GM19240 (cell line): Measurements from ENCODE around the gene GRAMD1B.
"Not testable (repeated sequence)": the region's sequence is repeated elsewhere in the genome, so short reads cannot be mapped to it uniquely, and the experiment has no call there.

Experiments
- DNase-seq: peaks from one replicate; pipeline ENCODE4 v3.0.0; 2011; ENCODE audit warnings: low spot score; ENCODE audit not compliant: insufficient read length

GRAMD1B gene

DNA sequence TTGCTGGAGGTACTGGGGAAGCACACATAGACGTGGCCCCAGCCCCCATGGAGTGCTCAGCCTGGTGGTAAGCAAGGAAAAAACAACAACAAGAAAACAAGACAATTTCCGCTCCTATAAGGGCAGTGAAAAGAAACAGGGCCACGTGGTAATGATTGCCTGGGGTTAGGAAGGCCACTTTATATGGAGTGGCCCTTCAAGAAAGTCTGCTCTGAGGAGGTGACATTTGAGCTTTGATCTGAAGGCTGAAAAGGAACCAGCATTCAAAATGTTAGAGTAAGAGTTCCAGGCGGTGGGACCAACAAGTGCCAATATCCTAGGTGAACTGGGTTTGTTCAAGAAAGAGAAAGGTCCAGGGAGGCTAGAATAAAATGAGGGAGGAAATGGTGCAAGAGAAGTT lies 136.8 kb downstream of the GRAMD1B start:
- DNase-seq, result no peak

- no peak for DNase-seq
Observed at GRCh38 chr11:123567466-123567865, 137.4 kb downstream of the GRAMD1B start.

DNA sequence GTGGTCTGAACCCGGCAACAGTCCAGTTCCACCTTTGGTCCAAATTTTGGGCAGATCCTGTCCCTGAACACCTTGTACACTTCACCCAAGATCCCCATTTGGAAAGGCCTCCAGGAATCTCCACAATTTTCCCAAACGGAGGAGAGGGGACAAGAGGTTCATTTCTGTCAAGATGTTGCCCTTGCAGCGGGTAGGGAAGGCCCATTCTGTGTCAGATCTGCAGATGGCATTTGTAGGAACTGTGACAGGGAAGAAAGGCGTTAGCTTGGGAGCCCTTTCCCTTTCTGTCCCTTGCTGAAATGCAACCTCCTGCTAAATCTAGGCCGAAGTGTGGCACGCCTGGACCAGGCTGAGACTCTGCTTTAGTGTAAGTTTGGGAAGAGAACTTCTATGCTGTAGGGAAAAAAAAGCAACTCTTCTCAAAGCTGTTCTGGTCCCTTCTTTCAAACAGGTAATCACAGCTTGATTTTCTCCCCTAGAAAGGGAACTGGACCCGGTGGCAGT lies 138.3 kb downstream of the GRAMD1B start:
- DNase-seq, result no peak

GRCh38 chr11:123569393-123569792 lies 139.3 kb downstream of the GRAMD1B start:
- no peak for DNase-seq

GRCh38 chr11:123570939-123571580 lies 141.0 kb downstream of the GRAMD1B start:
- DNase-seq, result no peak

DNA sequence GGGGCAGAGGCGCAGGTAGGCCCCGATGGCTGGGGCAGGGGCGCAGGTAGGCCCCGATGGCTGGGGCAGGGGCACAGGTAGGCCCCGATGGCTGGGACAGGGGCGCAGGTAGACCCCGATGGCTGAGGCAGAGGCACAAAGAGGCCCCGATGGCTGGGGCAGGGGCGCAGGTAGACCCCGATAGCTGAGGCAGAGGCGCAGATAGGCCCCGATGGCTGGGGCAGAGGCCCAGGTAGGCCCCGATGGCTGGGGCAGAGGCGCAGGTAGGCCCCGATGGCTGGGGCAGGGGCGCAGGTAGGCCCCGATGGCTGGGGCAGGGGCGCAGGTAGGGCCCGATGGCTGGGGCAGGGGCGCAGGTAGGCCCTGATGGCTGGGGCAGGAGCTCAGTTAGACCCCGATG lies 142.7 kb downstream of the GRAMD1B start:
- not testable (repeated sequence) for DNase-seq

DNA sequence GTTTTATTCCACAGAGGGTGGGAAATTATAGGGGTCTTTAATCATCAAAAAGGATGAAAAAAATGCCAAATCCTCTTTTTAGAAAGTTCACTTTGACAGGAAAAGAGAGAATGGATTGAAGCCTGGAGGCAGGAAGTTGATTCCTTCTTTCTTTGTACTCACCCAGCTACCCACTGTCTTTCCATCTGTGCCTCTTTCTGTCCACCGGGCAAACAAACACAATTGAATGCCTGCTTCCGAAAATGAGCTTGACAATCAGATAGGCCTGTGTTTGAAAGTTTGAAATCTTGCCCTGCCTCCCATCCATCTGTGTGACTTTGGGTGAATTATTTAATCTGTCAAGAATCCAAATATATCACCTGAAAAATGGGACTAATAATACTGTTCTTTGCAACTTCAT lies 143.2 kb downstream of the GRAMD1B start:
- no peak for DNase-seq

DNA sequence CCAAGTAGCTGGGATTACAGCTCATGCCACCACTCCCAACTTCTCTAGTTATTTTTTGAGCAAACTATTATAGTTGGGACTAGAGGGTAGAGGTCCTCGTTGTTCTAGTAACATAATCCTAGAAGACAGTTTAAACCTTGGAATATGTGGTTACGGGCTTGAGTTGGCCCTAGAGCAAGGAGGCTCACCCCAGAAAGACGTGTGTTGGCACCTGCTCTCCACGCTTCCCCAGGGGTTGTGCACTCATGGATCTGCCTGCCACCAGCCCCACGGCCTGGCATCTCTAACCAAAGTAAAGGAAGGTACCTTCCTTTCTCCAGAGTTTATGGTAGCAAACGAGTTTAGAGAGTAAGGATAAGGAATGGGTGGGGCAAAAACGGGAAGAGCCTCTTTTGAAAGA lies 145.4 kb downstream of the GRAMD1B start:
- no peak for DNase-seq

DNA sequence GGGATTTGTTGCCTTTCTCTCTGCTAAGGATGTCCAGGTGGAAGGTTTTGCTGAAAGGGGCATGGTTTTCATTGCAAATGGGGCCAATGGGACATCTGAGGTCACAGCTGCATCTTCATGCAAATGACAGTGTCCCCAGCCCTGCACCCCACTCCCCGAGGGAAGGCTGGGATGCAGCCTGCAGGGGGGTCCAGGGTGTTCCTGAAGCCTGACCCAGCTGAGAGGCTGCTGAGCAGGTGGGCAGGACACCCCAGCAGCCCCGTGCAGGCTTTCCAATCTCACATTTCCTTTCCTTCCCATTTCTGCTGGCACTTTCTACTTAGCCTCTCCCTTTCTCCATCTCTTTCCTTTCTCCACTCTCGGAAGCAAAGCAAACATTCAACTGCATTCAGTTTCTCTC lies 146.0 kb downstream of the GRAMD1B start:
- DNase-seq, result no peak

GRCh38 chr11:123576501-123576900 lies 146.4 kb downstream of the GRAMD1B start:
- no peak for DNase-seq

- DNase-seq, result peak; percentile 76
Observed at GRCh38 chr11:123577081-123577598, 147.1 kb downstream of the GRAMD1B start.

DNA sequence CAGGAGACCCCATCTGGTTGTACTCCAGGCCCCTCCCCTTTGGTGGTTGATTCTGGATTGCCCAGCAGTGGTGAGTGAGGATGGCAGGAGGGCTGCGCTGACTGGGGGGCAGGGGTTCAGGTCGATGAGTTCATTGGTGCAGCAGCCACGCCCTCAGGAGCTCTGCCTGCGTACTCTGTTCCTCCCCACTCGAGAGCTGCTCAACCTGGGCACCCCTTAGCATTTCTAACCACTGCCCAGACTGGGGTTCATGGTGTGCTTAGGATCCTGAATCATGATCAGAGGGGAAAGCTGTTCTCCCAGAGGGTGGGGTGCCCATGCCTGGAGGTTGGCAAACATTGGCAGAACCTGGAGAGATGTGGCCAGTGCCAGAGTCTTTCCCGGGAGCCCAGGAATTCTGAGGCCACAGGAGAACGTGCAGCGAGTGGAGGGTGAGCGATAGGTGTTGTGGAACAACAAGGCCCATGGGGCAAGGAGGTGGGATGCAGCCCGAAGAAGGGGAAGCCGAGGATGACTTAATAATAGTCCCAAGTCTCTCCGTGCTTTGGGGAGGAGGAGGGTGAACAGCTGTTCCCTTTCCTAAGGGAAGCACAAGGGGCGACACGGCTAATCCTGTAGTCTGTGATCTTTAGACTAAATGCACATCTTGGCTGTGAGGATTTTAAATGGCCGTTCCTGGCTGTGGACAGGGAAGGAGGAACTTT lies 148.9 kb downstream of the GRAMD1B start:
- no peak for DNase-seq

- DNase-seq, result no peak
Observed at GRCh38 chr11:123579482-123579812, 149.4 kb downstream of the GRAMD1B start.

DNA sequence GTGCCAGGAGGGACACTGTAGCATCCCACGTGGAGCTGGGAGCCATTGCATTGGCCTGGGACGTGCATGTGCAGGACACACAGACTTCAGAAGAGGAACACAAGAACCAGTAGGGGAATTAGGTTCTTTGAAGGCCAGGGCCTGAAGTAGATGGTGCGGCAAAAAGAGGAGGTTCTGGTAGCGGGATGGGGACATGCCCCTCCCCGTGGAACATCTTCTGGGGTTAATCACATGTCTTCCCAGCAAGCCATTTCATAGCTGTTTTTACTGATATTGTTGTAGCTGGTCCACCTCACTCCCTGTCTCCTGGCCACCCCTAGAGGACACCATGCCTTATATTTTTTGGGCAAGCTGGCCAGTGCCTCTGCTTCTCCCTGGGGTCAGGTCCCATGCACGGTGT lies 150.1 kb downstream of the GRAMD1B start:
- no peak for DNase-seq

GRCh38 chr11:123580557-123581275 lies 150.6 kb downstream of the GRAMD1B start:
- DNase-seq, result peak; percentile 86

GRCh38 chr11:123581651-123582399 lies 151.8 kb downstream of the GRAMD1B start:
- no peak for DNase-seq

DNA sequence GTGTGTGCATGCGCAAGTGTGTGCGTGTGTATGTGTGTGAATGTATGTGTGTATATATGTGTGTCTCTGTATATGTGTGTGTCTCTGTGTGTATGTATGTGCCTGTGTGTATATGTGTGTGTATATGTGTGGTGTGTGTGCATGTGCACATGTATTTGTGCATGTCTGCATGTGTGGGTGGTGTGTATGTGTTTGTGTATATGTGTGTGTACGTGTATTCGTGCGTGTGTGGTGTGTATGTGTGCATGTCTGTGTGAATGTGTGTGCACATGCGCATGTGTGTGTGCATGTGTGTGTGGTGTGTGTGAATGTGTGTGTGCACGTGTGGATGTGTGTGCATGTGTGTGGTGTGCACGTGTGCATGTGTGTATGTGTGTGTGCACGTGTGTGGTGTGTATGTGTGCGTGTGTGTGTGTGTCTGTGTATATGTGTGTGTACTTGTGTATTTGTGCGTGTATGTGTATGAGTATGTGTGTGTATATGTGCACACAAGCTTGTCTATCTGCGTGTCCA lies 153.0 kb downstream of the GRAMD1B start:
- no peak for DNase-seq

DNA sequence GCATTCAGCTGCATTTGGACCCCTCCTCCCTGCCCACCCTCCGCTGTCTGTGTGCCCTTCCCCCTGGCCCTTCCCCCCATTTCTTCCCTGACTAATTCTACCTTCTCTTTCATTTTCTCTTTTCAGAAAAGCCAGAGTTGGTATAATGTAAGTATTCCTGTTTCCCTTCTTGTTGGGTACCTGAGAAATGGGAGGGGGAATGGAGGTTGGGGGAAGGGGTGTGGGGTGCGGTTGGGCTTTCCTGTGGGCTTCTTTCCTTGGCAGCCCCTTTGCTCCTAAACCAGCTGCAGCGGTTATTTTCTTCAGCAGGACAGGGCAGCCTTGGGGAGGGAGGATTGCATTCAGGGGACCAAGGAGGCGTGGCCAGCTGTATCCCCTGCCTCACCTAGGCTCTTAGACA lies 154.1 kb downstream of the GRAMD1B start:
- DNase-seq, result no peak

DNA sequence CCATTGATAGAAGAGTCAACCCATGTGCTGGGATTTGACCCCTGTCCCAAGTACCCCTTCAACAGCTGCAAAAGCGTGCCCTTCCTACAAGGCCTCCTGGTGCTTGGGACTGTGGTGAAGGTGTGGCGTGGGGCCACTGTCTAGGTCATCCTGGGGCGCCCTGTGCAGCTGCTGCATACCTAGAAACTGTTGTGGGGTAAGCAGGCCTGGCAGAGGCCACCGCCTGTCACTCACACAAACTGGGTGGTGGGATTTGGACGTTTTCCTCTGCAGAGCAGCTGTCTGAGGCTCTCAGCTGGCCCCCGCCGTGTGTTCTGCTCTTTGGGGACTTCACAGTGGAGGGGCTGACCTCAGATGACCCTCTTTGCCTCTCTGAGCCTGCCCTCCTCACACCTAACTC lies 154.7 kb downstream of the GRAMD1B start:
- no peak for DNase-seq

DNA sequence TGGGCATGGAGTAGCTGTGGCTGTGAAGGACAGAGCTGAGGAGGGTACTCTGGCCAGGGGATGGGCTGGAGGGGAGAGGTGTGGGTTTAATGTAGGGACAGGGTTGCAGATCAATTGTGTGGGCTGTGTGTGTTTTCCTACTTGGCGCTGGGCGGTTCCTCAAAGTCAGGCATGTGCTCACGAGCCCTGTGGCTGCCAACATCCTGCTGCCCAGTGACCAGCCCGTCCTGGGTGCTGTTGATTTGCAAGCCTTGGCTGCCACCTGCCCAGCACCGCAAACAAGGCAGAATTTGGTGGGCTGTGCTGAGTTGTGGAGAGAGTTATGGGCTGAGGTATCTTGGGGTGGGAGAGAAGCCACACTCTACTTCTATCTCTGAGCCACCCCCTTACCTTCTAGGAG lies 155.1 kb downstream of the GRAMD1B start:
- DNase-seq, result no peak

DNA sequence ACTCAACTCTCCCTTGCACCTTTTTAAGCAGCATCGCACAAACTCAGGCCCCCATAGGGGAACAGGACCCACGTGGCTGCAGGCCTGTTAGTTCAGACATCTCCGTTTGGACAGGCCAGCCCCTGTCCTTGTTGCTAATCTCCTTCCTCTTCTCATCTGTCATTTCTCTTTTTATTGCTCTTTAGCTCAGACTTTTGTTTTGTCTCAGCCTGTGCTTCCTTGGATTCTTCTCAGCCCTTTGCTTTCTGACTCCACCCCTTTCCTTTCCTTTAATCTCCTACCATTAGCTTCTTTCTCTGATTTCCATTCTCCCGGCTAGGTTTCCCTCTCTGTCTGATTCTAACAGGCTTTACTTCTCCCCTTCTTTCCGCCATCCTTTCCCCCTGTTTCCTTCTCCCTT lies 155.6 kb downstream of the GRAMD1B start:
- no peak for DNase-seq
